ENCODE data around the gene MARK4.

GRCh38 chr19:45205810-45206209, 45.3 kb upstream of the MARK4 start:
- TF ChIP-seq, protein P1, sequence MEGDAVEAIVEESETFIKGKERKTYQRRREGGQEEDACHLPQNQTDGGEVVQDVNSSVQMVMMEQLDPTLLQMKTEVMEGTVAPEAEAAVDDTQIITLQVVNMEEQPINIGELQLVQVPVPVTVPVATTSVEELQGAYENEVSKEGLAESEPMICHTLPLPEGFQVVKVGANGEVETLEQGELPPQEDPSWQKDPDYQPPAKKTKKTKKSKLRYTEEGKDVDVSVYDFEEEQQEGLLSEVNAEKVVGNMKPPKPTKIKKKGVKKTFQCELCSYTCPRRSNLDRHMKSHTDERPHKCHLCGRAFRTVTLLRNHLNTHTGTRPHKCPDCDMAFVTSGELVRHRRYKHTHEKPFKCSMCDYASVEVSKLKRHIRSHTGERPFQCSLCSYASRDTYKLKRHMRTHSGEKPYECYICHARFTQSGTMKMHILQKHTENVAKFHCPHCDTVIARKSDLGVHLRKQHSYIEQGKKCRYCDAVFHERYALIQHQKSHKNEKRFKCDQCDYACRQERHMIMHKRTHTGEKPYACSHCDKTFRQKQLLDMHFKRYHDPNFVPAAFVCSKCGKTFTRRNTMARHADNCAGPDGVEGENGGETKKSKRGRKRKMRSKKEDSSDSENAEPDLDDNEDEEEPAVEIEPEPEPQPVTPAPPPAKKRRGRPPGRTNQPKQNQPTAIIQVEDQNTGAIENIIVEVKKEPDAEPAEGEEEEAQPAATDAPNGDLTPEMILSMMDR (IDR thresholded peaks at IDR 0.05; ENCODE audit: insufficient read depth, low read length, poor library complexity, severe bottlenecking), result no peak
- no peak for TF ChIP-seq EZH2phosphoT487 (conservative IDR thresholded peaks at IDR 0.05; ENCODE audit: low read length)

All from SU-DHL-6 (cell line).